ENCODE measurements around the gene PDZD4.
"Not testable (repeated sequence)": the region's sequence is repeated elsewhere in the genome, so short reads cannot be mapped to it uniquely, and the experiment has no call there.

Gene PDZD4

GRCh38 chrX:153844509-153845082, 14.3 kb upstream of the PDZD4 start:
- no peak for DNase-seq

GRCh38 chrX:153836921-153837320, 6.6 kb upstream of the PDZD4 start:
- no peak for DNase-seq

GRCh38 chrX:153832728-153833127, 2.4 kb upstream of the PDZD4 start:
- DNase-seq: no peak

- no peak for DNase-seq
These were observed 1.2 kb upstream of the PDZD4 start for GRCh38 chrX:153831429-153832150.

GRCh38 chrX:153830640-153831428, 490 bp upstream of the PDZD4 start:
- no peak for DNase-seq

GRCh38 chrX:153829549-153829798, 870 bp downstream of the PDZD4 start:
- no peak for DNase-seq

GRCh38 chrX:153828723-153829548, 1.4 kb downstream of the PDZD4 start:
- DNase-seq: peak; percentile 64

GRCh38 chrX:153828308-153828707, 2.0 kb downstream of the PDZD4 start:
- no peak for DNase-seq

GRCh38 chrX:153827903-153828302, 2.4 kb downstream of the PDZD4 start:
- DNase-seq: no peak

GRCh38 chrX:153827016-153827415, 3.3 kb downstream of the PDZD4 start:
- DNase-seq: no peak

- no peak for DNase-seq
These were observed 5.3 kb downstream of the PDZD4 start for GRCh38 chrX:153825042-153825441.

GRCh38 chrX:153824348-153824747, 6.0 kb downstream of the PDZD4 start:
- no peak for DNase-seq

- DNase-seq: no peak
These were observed 9.3 kb downstream of the PDZD4 start for GRCh38 chrX:153821066-153821465.

GRCh38 chrX:153820601-153821000, 9.7 kb downstream of the PDZD4 start:
- no peak for DNase-seq

- DNase-seq: no peak
These were observed 10.8 kb downstream of the PDZD4 start for GRCh38 chrX:153819384-153820040.

- peak; percentile 34 for DNase-seq
These were observed 11.6 kb downstream of the PDZD4 start for GRCh38 chrX:153818571-153819383.

- not testable (repeated sequence) for DNase-seq
These were observed 12.3 kb downstream of the PDZD4 start for GRCh38 chrX:153818064-153818463.

- DNase-seq: no peak
These were observed 13.3 kb downstream of the PDZD4 start for GRCh38 chrX:153816831-153817690.

- no peak for DNase-seq
These were observed 15.6 kb downstream of the PDZD4 start for GRCh38 chrX:153814591-153815315.

GRCh38 chrX:153813161-153813560, 17.2 kb downstream of the PDZD4 start:
- no peak for DNase-seq

All from fibroblast of skin of back (primary cell).